NCI-H774 (cell line): ENCODE results near the gene SH2B2.
A peak's percentile ranks its signal among the peaks of the same experiment; 100 is the strongest.
"Not testable (repeated sequence)": the region's sequence is repeated elsewhere in the genome, so short reads cannot be mapped to it uniquely, and the experiment has no call there.

ENCODE experiments used
- DNase-seq: peaks from one replicate; lab custom pipeline; 2025; lab: John Stamatoyannopoulos, UW

Gene SH2B2

DNA sequence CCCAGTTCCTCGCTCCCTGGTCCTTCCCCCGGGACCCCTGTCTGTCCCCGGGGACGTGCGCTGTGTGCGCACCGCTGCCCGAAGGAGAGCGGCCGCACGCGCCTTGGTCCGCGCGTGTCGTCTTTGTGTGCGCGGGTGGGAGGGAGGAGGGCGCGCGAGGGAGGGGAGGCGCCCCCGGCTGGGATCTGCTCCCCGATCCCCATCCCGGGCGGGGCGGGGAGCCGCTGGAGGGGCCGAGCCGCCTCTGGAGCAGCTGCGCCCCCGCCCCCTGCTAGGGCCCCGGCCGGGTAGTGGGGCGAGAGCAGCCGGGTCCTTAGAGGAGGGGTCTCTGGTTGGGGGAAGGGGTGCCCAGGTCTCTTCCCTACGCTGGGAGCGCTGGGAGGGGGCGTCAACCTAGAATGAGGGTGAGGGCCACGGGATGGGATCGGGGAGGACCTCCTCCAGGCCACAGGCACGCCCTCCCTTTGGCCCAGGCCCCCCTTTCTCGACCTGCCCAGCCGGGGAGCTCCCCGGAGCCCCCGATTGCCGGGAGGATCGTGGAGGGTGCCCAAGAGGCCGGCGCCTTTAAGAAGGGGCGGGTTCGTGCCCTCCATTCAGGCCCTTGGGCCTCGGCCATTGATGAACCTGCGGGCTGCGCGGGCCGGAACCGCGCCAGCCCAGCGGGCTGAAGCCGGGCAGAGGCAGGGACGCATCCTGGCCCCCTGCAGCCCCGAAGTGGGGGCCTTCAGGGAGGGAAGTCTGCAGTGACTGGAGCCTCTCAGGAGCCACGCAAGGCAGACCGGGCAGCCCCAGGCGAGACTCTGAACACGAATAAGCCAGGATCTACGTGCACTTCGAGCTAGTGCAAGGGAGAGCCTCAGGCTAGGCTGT, 678 bp downstream of the SH2B2 start:
- peak; percentile 20 for DNase-seq

DNA sequence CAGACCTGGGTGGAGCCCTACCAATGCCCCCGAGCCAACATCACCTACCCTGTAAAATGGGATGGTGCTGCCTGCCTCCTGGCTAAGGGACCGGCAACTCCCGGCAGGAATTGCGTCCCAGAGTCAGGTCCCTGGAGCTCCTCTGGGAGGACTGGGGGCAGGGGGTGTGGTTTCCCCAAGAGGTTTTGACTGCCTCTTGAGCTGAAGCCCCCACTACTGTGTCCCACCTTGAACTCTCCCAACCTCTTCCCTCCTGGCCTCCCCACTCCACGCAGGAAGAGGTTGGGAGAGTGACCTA, 1.3 kb downstream of the SH2B2 start:
- no peak for DNase-seq

DNA sequence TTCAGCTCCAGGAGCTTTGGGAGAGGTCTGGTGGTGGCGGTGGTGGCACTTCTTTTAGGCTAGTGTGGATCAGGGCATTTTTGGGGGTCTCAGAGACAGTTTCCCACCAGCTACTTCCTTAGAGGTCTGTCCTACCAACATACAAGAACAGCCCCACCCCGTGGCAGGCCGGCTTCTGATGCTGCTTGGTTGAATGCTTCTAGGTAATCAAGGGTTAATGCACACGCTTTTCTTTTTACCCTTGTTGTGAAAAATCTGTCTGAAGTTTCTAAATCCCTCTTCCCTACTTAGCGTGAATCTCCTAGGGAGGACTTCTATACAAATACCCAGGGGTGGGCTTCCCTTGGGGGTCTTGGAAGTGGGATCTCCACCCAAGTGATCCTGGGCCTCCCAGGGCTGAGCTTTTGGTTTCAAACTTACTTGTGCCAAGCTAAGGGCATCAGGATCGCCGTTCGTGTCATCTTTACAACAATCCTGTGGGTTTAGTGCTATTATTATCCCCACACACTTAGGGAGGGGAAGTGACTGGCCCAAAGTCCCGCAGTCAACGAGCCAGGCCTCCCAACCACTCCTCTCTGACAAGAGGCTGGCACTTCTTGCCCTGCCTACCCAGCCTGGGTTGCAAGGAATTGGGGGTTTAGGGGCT, 1.7 kb downstream of the SH2B2 start:
- no peak for DNase-seq

DNA sequence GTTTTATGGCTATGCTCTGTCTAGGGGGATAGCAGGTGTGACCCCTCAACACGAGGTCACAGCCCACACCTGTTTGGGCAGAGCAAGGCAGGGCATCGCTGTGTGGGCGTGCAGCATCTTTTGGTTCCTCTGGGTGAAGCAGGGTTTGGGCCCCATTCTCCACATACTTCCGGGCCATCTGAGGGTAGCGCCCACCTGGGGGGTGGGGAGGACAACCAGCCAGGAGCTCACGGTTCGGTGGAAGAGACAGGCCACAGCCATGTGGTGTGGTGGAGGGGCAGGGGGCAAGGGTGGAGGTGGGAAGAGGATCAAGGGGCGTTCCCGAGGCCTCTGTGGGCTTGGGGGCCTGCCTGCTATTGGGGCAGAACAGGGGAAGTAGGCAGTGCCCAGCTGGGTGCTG, 2.4 kb downstream of the SH2B2 start:
- DNase-seq = no peak

DNA sequence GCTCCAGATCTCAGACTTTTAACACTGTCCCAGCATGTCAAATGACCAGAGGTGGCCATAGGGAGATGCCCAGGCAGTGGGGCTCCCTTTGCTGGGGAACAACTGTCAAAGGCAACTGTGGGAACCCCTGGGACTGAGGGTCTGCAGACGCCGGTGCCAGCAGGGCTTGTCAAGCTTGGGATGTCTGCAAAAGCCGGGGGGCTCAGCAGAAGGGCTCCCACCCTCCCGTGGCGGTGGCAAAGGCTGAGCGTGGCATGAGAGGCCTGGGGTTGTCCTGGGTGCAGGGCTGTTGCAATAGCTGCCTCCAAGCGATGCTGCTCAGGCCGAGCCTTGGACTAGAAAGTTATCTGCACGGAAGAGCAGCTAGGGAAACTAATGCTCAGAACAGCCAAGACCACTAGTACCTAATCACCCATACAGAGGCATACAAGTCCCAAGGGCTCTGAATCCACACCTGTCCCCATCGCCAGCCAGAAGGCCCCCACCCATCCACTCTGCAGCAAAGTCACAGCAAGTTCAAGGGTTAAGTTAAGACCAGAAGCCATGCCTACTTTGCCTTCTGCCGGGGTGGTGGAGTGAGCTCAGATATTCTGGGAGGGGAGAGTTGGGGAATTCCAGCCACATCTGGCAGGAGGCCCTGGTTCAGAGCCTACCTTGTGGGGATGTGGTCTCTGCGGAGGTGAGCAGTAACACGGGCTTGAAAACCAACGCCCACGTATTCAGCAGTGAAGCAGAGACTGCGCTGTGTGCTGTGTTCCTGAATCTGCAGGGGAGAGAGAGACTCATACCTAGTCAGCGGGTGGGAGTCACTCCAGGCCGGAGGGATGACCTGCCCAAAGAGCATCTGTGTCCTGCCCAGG, 4.6 kb downstream of the SH2B2 start:
- no peak for DNase-seq

DNA sequence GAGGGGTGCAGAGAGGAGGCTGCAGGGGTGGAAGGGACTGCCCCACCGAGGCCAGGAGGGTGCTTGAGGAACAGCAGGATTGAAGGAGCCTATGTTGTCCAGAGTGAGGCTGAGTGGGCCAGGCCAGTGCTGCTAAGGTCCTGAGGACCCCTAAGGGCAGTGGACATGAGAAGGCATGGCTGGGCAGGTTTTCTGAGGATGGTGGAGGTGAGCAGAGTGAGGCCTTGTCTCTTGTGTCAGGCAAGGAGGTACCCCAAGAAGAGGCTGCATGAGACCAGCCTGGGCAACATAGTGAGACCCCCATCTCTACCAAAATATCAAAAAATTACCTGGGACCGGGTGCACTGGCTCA, 5.2 kb downstream of the SH2B2 start:
- DNase-seq = no peak

DNA sequence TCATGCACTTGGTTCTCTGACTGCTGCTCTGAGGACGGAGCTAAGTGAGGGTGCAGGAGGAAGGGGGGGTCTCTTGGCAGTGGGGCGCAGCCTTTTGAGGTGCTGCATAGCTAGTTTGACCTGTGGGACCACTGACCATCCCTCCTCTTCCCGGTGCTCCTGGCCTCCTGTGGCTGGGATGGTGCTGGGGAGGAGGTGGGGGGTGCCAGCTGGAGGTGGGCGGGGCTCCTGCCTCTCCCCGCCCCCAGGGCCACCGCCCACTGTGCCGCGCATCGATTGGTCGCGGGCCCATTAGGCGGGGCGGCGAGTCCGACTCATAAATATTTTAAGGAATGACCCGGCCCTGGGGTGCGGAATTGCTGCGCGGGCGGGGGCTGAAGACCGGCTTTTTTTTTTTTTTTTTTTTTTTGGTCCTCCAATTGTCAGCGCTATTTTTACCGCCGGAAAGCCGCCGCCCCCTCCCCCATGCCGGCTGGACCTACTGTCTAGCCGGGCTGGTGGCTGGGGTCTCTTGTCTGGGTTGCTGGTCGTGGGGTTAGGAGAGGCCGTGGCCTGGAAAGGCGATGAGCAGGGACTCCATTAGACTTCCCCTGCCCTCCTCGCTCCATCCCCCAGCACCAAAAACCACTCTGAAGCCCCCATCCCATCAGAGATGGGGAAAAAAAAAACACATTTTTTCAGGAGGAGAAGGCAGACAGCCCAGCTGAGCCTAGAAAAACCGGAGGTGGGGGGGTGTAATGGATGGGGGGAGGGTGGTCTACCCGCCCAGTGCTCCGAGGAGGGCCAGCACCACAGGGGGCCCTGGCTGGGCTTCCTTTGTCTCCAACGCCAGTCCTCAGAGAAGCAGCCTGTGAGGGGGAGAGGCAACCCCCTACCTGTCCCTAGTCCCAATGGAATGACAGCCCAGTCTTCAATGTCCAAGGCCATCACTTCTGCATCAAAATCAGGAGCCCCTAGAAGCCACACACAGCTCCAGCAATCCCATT, 6.4 kb downstream of the SH2B2 start:
- no peak for DNase-seq

DNA sequence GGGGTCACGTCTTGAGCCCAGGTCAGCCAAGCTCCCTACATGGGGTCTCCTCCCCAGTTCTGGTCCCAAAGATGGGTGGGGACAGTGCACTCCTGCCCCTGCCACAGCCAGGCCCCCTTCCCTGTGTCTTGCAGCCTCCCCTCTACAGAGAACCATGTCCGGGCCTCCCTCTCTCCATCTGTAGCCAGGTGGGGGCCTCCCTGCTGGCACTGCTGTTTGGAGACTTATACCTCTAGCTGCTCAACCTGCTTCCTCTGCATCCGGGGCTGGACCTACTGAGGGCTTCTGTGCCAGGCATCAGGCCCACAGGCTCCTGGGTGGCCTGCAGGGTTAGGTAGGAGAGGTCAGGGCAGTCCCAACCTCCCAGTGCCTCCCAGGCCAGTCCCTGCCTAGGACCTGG, 7.9 kb downstream of the SH2B2 start:
- no peak for DNase-seq

DNA sequence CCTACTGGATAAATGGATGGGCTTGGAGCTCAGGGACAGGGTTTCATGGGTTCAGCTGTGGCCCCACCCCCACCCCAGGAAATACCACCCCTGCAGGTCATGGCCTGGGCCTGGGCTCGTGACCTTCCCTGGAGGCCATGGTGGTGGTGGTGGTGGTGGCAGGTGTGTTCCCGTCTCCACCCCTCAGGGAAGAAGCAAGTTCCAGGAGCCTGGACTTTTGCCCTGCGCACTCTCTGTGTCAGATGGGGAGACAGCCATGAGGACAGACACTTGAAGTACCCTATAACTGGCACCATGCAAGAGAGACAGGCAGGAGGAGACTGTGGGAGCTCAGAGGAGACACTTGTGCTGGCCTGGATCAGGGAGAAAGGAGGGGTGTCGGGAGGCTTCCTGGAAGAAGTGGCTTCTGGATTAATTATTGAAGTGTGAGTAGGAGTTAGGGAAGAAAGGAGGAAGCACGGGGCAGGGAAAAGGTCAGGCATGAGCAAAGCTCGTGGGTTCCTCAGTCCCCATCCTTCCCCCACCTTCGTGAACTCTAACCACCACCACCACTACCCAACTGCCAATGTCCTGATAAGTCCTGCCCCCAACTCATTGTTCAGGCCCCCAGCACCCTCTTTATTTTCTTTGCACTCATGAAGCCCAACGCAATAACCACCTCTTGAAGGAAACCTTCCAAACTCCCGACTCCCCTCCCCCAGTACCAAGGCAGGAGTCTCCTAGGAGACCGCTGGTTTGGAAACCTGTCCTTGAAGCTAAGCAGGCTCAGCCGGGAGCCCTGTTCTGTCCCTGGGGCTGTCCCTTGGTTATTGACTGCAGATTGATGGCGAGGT, 8.9 kb downstream of the SH2B2 start:
- DNase-seq = no peak

DNA sequence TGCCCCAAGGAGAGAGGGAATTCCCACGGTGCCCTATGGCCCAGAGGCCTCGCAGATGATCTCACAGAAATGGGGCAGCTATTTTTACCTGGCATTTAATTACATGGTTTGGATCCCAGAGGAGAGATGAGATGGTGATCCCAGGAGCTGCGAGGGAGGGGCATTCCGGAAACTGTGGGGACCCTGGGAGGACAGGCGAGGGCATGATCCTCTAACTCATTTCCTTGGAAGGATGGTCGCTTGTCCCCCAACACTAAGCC, 9.4 kb downstream of the SH2B2 start:
- no peak for DNase-seq

DNA sequence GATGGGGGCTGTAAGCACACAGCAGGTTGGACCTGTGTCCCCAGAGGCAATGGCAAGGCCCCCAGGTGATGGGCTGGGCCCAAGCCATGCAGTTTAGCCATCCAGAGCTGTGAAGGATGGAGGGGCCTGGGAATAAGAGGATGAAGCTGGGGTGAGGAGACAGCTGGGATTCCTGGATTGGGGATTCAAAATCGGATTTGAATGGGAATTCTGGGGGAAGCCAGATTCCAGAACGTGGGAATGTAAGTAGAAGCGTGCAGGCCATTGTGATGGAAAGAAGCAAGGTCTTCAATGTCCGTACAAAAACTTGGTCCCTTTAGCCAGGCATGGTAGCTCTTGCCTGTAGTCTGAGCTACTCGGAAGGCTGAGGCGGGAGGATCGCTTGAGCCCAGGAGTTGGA, 9.8 kb downstream of the SH2B2 start:
- no peak for DNase-seq

DNA sequence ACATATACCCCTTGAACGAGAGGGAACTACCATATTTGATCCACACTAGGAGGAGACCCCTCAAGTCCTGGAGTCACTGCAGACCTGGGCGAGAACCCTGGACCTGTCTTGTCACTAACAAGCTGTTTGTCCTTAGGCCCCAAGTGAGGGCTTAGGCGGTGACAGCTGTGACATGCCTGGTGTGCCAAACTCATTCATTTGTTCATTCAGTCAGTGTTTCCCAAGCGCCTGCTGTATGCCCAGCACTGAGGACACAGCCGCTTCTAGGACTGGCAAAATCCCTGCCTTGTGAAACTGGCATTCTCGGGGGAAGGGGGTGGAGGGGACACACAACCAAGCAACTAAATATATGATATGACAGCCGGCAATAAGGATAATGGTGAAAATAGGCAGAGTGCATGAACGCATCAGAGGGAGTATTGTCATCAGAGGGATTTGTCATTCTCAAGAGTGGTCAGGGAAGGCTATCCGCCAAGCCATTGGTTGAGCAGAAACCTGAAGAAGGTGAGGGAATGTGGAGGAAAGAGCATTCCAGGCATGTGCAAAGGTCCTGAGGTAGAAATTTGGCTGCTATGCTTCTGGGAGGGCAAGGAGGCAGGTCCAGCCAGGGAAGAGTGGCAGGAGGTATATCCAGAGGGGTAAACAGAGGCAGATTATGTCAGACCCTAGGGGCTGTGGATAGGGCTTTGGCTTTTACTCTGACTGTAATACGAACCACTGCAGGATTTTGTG, 11.0 kb downstream of the SH2B2 start:
- DNase-seq = no peak

DNA sequence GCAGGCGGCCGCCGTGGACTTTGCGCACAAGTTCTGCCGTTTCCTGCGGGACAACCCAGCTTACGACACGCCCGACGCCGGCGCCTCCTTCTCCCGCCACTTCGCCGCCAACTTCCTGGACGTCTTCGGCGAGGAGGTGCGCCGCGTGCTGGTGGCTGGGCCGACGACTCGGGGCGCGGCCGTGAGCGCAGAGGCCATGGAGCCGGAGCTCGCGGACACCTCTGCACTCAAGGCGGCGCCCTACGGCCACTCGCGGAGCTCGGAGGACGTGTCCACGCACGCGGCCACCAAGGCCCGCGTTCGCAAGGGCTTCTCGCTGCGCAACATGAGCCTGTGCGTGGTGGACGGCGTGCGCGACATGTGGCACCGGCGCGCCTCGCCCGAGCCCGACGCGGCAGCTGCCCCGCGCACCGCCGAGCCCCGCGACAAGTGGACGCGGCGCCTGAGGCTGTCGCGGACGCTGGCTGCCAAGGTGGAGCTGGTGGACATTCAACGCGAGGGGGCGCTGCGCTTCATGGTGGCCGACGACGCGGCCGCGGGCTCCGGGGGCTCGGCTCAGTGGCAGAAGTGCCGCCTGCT, 14.1 kb downstream of the SH2B2 start:
- DNase-seq = no peak

DNA sequence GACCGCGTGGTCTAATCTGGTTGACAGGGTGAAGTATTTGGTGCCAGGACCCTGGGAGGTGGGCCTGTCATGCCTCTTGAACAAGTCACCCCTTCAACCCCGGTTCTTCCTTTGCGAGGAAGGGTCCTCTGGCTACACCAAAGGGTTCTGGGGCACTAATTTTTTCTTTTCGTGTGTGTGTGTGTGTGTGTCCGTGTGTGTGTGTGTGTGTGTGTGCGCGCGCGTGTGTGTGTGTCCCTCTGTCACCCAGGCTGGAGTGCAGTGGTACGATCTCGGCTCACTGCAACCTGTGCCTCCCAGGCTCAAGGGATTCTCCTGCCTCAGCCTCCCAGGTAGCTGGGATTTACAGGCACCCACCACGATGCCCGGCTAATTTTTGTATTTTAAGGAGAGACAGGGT, 14.7 kb downstream of the SH2B2 start:
- DNase-seq = not testable (repeated sequence)

DNA sequence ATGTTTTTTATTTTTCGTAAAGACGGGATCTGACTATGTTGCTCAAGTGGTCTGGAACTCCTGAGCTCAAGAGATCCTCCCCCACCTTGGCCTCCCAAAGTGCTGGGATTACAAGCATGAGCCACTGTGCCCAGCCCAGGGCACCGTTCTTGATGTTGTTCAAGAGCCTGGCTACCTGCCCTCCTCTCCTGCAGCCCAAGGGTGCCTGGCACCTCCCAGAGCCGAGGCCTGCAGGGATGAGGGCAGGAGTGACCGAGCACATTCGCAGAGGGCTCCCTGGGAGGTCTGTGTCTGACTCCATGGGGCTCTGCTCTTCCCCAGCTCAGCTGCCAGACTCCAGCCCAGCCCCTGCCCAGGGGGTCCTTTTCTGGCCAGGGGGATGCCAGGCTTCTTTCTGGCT, 15.4 kb downstream of the SH2B2 start:
- DNase-seq = no peak

DNA sequence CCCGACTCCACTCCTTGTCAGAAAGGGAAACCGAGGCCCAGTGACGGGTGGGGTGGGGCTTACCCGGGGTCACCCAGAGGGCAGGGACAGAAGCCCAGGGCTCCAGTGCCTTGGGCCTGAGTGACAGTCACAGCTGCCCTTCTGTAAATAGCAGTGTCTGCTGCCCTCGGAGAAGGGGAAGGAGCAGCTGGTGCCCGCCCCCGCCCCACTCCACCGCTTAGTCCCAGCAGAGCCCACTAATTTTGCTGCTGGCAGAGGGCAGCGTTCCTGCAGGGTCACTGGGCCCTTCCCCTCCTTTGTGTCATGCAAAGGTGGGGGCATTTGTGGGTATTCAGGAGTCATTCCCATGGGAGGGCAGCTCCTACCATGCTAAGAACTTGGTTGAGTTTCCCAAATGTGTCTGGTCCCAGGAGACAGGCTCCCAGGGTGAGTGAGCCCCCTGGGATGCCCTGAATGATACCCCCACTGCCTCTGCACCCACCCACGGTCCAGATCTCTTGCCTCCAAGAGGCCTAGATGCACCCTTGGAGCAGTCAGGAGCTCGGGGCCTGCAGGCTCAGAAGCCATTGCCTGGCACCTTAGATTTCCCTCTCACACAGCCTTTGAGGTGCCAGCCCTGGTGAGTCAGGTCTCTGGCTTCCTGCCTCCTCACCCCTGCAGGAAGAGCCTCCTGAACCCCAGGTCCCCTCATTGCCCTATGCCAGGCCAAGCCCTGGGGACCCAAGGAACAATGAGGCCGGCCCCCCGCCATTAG, 17.2 kb downstream of the SH2B2 start:
- DNase-seq = no peak

DNA sequence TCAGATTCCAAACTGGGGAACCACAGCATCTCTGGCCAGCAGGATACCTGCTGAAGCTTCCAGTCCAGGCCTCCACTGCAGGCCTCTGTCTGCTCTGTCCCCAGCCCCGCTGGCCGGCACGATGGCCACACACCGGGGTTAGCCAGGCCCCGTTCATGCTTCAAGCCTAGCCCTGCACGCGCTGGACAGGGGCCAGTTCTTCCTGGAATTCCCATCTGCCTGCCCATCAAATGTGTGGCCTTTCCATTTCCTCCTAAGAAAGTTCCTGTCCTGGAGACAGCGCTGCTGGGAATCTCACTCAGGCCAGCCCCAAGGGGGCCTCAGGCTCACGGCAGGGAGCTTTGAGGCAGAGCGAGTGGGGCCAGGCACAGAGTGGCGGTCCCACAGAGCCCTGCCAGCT, 18.0 kb downstream of the SH2B2 start:
- no peak for DNase-seq

DNA sequence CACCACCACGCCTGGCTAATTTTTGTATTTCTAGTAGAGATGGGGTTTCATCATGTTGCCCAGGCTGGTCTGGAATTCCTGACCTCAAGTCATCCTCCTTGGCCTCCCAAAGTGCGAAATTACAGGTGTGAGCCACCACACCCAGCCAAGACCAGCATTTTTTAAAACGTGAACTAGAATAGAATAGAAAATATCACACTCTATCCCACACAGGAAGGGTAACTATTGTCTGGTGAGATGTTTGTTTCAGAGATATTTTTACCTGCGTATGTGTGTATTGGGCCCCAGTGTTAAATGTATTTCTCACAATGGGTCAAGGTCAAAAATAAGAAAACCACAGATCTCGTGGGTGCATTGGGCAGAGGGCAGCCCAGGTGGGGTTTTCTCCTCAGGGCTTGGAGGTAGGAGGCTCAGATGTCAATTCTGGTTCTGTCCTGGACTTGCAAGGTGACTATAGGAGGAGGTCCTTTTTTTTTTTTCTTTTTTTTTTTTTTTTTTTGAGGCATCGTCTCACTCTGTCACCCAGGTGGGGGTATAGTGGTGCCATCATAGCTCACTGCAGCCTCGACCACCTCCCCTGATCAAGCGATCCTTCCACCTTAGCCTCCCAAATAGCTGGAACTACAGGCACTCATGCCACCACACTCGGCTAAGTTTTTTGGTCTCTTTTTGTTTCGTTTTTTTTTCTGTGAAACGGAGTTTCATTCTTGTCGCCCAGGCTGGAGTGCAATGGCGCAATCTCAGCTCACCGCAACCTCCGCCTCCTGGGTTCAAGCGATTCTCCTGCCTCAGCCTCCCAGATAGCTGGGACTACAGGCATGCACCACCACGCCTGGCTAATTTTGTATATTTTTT, 19.0 kb downstream of the SH2B2 start:
- DNase-seq = no peak
